Lung (tissue), 12 donors: ENCODE measurements around the gene COL13A1. TPM values are rescaled to one million over a fixed set of nuclear protein-coding genes. Genes with fewer than 3 reads are reported as not detected.

Experiments used
- ATAC-seq: fragments of 200-7000 bp; cut with Tn5 transposase; one replicate; pipeline ENCODE4 v1.9.1; 2020; ENCODE audit warnings: moderate number of reproducible peaks; ENCODE audit not compliant: insufficient read depth, low FRiP score
- DNase-seq, 3 donors: peaks; one replicate each; pipeline ENCODE4 v3.0.0-alpha.2; 2013 to 2017
- H3K27ac ChIP-seq, 2 donors: one replicate each; pipeline ENCODE4 v1.5.1; 2013; ENCODE audit warnings: mild to moderate bottlenecking in 2 of 2, moderate library complexity in 2 of 2, control low read depth in 1 of 2, inconsistent platforms in 1 of 2, low read depth in 1 of 2, low read length in 1 of 2
- H3K27me3 ChIP-seq, 3 donors: one replicate each; pipeline ENCODE4 v1.5.1; 2013; ENCODE audit warnings: low read length in 2 of 3; ENCODE audit not compliant: control insufficient read depth in 3 of 3, insufficient read depth in 3 of 3
- H3K36me3 ChIP-seq, 4 donors: one replicate each; pipeline ENCODE4 v1.5.1; 2013; ENCODE audit warnings: low read length in 4 of 4, mild to moderate bottlenecking in 1 of 4, moderate library complexity in 1 of 4; ENCODE audit not compliant: control insufficient read depth in 4 of 4, insufficient read depth in 4 of 4
- H3K4me1 ChIP-seq, 5 donors: one replicate each; pipeline ENCODE4 v1.5.1; 2013; ENCODE audit warnings: low read length in 5 of 5, mild to moderate bottlenecking in 2 of 5, moderate library complexity in 1 of 5; ENCODE audit not compliant: control insufficient read depth in 5 of 5, insufficient read depth in 5 of 5
- H3K4me3 ChIP-seq: one replicate; pipeline ENCODE4 v1.5.1; 2013; ENCODE audit warnings: mild to moderate bottlenecking, control low read depth, moderate library complexity
- H3K9ac ChIP-seq, 2 donors: one replicate each; pipeline ENCODE4 v1.5.1; 2013; ENCODE audit warnings: low read length in 2 of 2, control low read depth in 1 of 2; ENCODE audit not compliant: insufficient read depth in 1 of 2
- H3K9me3 ChIP-seq, 4 donors: one replicate each; pipeline ENCODE4 v1.5.1; 2013; ENCODE audit warnings: low read length in 3 of 4, mild to moderate bottlenecking in 1 of 4, moderate library complexity in 1 of 4; ENCODE audit not compliant: control insufficient read depth in 4 of 4, insufficient read depth in 3 of 4
- WGBS, 2 donors: extraction: QIAGEN DNeasy Blood & Tissue Kit; methylation state at CpG; one replicate each; pipeline ENCODE4 v1.1.7; 2013; 5-methylcytosine and 5-hydroxymethylcytosine counted together
- polyA plus RNA-seq, 2 donors: library from polyadenylated mRNA; stranded (reverse); fragments of 200-250 nt; gene quantifications; one replicate each; pipeline ENCODE4 v1.2.1, GENCODE V29; 2013
- total RNA-seq, 2 donors: library from RNA; depleted of rRNA in 1 of 2; stranded (reverse); fragments of >200 nt in 1 of 2; gene quantifications; one replicate each; pipeline ENCODE4 v1.2.1, GENCODE V29; 2014 to 2021
- TF ChIP-seq, protein P1 (sequence below): IDR thresholded peaks from 2 replicates; pipeline ENCODE4 v1.5.1; 2012; ENCODE audit warnings: mild to moderate bottlenecking; ENCODE audit errors: control extremely low read depth, extremely low read depth
- donor health status: control.
- donor health status: control.
- donor health status: Bipolar disorder and iron deficiency.
- donor health status: healthy.
- donor health status: DM: yes; HTN: yes; CAD: no.

Gene COL13A1
- total and polyA plus RNA-seq, 4 donors, result 2.7 to 42.1 (median 5.6) TPM

DNA sequence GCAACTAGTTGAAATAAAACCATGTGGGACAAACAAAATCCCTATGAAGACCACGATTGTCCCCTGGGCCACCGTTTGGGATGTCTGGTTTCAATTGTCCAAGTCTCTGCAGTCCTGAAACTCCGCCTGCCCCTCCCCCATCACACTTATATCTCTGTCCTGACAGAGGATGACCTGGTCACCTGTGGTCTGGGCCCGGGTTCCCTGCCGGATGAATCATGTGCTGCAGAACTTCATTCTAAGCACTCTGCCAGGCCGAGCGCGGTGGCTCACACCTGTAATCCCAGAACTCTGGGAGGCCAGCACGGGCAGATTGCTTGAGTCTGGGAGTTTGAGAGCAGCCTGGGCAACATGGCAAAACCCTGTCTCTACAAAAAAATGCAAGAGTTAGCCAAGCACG, 91.1 kb downstream of the COL13A1 start:
- ATAC-seq, result no peak
- Histone ChIP-seq H3K9me3 (no peaks in the 10 kb centered on the region), H3K4me1 (peaks cover 0 to 8% (median 2%) of the 10 kb centered on the region in 5 donors), H3K27me3 (no peaks in the 10 kb centered on the region), H3K9ac (no peak overlapping the region), H3K36me3 (peaks cover 0 to 10% (median 5%) of the 10 kb centered on the region in 4 donors), H3K27ac (no peak overlapping the region), H3K4me3 (no peak overlapping the region)
- TF ChIP-seq, protein P1, sequence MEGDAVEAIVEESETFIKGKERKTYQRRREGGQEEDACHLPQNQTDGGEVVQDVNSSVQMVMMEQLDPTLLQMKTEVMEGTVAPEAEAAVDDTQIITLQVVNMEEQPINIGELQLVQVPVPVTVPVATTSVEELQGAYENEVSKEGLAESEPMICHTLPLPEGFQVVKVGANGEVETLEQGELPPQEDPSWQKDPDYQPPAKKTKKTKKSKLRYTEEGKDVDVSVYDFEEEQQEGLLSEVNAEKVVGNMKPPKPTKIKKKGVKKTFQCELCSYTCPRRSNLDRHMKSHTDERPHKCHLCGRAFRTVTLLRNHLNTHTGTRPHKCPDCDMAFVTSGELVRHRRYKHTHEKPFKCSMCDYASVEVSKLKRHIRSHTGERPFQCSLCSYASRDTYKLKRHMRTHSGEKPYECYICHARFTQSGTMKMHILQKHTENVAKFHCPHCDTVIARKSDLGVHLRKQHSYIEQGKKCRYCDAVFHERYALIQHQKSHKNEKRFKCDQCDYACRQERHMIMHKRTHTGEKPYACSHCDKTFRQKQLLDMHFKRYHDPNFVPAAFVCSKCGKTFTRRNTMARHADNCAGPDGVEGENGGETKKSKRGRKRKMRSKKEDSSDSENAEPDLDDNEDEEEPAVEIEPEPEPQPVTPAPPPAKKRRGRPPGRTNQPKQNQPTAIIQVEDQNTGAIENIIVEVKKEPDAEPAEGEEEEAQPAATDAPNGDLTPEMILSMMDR, result no peak
- DNase-seq, result no peak
- 83 to 89% methylated on average over 10 of the region's 10 CpGs for WGBS, 2 donors

DNA sequence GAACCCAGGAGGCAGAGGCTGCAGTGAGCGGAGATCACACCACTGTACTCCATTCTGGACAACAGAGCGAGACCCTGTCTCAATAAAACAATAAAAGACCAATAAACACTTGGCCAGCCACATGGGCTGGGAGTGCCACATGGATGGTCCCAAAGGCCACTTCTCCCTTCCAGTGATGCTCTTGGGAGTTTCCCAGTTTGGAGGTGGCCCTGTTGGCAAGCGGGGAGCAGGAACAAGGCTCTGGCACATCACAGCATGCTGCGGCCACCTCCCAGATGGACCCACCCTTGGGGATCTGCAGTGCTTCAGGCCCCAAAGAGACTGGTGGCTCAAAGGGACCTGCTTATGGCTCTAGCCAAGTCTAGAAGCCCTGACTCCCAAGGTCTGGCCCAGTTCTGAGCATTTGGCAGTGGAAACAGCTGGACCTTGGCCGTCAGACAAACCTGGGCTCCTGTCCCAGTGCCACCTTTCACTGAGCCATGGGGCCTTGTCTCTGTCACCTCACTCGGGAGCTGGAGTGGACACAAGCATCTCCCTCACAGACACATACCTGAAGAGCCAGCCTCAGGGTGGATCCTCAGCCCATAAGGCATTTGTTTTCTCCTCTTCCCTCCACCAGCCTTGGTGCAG, 91.7 kb downstream of the COL13A1 start:
- TF ChIP-seq, protein P1, result no peak
- no peaks in the 10 kb centered on the region for H3K9me3 ChIP-seq
- peaks cover 0 to 8% (median 2%) of the 10 kb centered on the region in 5 donors for H3K4me1 ChIP-seq
- peaks cover 0 to 15% (median 2%) of the 10 kb centered on the region in 4 donors for H3K36me3 ChIP-seq
- no peak overlapping the region for H3K9ac ChIP-seq
- ATAC-seq, result no peak
- H3K4me3 ChIP-seq, result no peak overlapping the region
- no peak overlapping the region for H3K27ac ChIP-seq
- no peak for DNase-seq
- WGBS, 2 donors, result 92 to 94% methylated on average over 6 of the region's 6 CpGs
- H3K27me3 ChIP-seq, result no peaks in the 10 kb centered on the region

- Histone ChIP-seq H3K9me3 (no peaks in the 10 kb centered on the region), H3K9ac (no peak overlapping the region), H3K4me3 (no peak overlapping the region), H3K4me1 (peaks cover 0 to 8% (median 2%) of the 10 kb centered on the region in 5 donors), H3K27ac (no peak overlapping the region), H3K27me3 (no peaks in the 10 kb centered on the region), H3K36me3 (peaks cover 0 to 15% (median 2%) of the 10 kb centered on the region in 4 donors)
- TF ChIP-seq, protein P1, result no peak
- ATAC-seq (no peak), DNase-seq (no peak)
- 92 to 93% methylated on average over 1 of the region's 1 CpG for WGBS, 2 donors
Observed at GRCh38 chr10:69894156-69894555, 92.5 kb downstream of the COL13A1 start.
